Glutamatergic neuron (in vitro differentiated cells): ENCODE measurements around the gene HOXB4. TPM values are rescaled to one million over a fixed set of nuclear protein-coding genes. Genes with fewer than 3 reads are reported as not detected.

Source experiments
- DNase-seq: peaks from one replicate; pipeline ENCODE4 v3.0.0; 2022
- H3K27ac Mint-ChIP-seq: one replicate; pipeline ENCODE4 v1.8.0; 2020; ENCODE audit warnings: mild to moderate bottlenecking, mixed read lengths, inconsistent platforms; ENCODE audit not compliant: unreplicated experiment
- H3K27me3 Mint-ChIP-seq: one replicate; pipeline ENCODE4 v1.8.0; 2020; ENCODE audit warnings: mild to moderate bottlenecking, moderate library complexity, mixed read lengths, inconsistent platforms; ENCODE audit not compliant: unreplicated experiment
- H3K36me3 Mint-ChIP-seq: one replicate; pipeline ENCODE4 v1.8.0; 2020; ENCODE audit warnings: mild to moderate bottlenecking, mixed read lengths, inconsistent platforms; ENCODE audit not compliant: unreplicated experiment
- H3K4me1 Mint-ChIP-seq: one replicate; pipeline ENCODE4 v1.8.0; 2020; ENCODE audit warnings: mild to moderate bottlenecking, low read depth, mixed read lengths, inconsistent platforms; ENCODE audit not compliant: unreplicated experiment
- H3K4me3 Mint-ChIP-seq: one replicate; pipeline ENCODE4 v1.8.0; 2020; ENCODE audit warnings: mild to moderate bottlenecking, mixed read lengths, inconsistent platforms; ENCODE audit not compliant: unreplicated experiment
- H3K9me3 Mint-ChIP-seq: one replicate; pipeline ENCODE4 v1.8.0; 2020; ENCODE audit warnings: mild to moderate bottlenecking, moderate library complexity, mixed read lengths, inconsistent platforms; ENCODE audit not compliant: unreplicated experiment
- CTCF ChIP-seq: fragments of 200-600 bp; sonication (generic); IDR thresholded peaks from one replicate; pipeline ENCODE4 v1.5.0; 2021; ENCODE audit not compliant: partially characterized antibody, unreplicated experiment
- total RNA-seq: library from RNA; stranded (reverse); fragmentation: NEBNext Ultra II Directional; extraction: Animal tissue kit (Norgen Biotek cat#: 25700); gene quantifications from one replicate; pipeline ENCODE4 v1.2.1, GENCODE V29; 2021; ENCODE audit not compliant: unreplicated experiment

HOXB4 gene
- total RNA-seq, 1 donor from 2014 or later: not detected

GRCh38 chr17:48569674-48570324 is 8.4 kb downstream of the HOXB4 start:
- no peaks in the 10 kb centered on the region for H3K4me1 Mint-ChIP-seq
- no peak for TF ChIP-seq CTCF
- no peak overlapping the region for H3K4me3 Mint-ChIP-seq
- H3K27me3 Mint-ChIP-seq: peaks cover 35% of the 10 kb centered on the region
- peaks cover 7% of the 10 kb centered on the region for H3K9me3 Mint-ChIP-seq
- H3K27ac Mint-ChIP-seq: no peak overlapping the region
- no peak for DNase-seq
- H3K36me3 Mint-ChIP-seq: no peaks in the 10 kb centered on the region

- no peak for TF ChIP-seq CTCF
- no peak overlapping the region for H3K27ac Mint-ChIP-seq
- no peaks in the 10 kb centered on the region for H3K4me1 Mint-ChIP-seq
- H3K9me3 Mint-ChIP-seq: peaks cover 6% of the 10 kb centered on the region
- DNase-seq: no peak
- H3K27me3 Mint-ChIP-seq: peaks cover 29% of the 10 kb centered on the region
- no peaks in the 10 kb centered on the region for H3K36me3 Mint-ChIP-seq
- no peak overlapping the region for H3K4me3 Mint-ChIP-seq
Measured at GRCh38 chr17:48569240-48569582, 8.9 kb downstream of the HOXB4 start.

- Mint-ChIP-seq H3K4me1 (peaks cover 2% of the 10 kb centered on the region), H3K9me3 (peaks cover 6% of the 10 kb centered on the region), H3K4me3 (no peak overlapping the region), H3K36me3 (no peaks in the 10 kb centered on the region), H3K27me3 (peaks cover 28% of the 10 kb centered on the region), H3K27ac (no peak overlapping the region)
- no peak for TF ChIP-seq CTCF
- no peak for DNase-seq
Measured at GRCh38 chr17:48568499-48569239, 9.5 kb downstream of the HOXB4 start.

- Mint-ChIP-seq H3K36me3 (no peaks in the 10 kb centered on the region), H3K9me3 (peaks cover 7% of the 10 kb centered on the region), H3K27ac (no peak overlapping the region), H3K4me3 (no peak overlapping the region), H3K27me3 (peaks cover 27% of the 10 kb centered on the region), H3K4me1 (peaks cover 3% of the 10 kb centered on the region)
- DNase-seq: no peak
- no peak for TF ChIP-seq CTCF
Measured at GRCh38 chr17:48567646-48568354, 10.3 kb downstream of the HOXB4 start.

- TF ChIP-seq CTCF: no peak
- no peaks in the 10 kb centered on the region for H3K36me3 Mint-ChIP-seq
- peaks cover 7% of the 10 kb centered on the region for H3K9me3 Mint-ChIP-seq
- peaks cover 3% of the 10 kb centered on the region for H3K4me1 Mint-ChIP-seq
- no peak overlapping the region for H3K4me3 Mint-ChIP-seq
- peaks cover 33% of the 10 kb centered on the region for H3K27me3 Mint-ChIP-seq
- no peak for DNase-seq
- H3K27ac Mint-ChIP-seq: no peak overlapping the region
Measured at GRCh38 chr17:48567209-48567608, 10.9 kb downstream of the HOXB4 start.
